H1 (cell line): ENCODE data around the gene SENP1. TPM values are rescaled to one million over a fixed set of nuclear protein-coding genes. Genes with fewer than 3 reads are reported as not detected.

Experiments used
- CTCF ChIA-PET: fragments of 300-600 bp; sonication (Branson Sonifier 250); formaldehyde crosslinking; loops from one replicate; lab custom pipeline; 2021; ENCODE audit not compliant: partially characterized antibody; lab: Charles Lee
- POLR2A ChIA-PET: fragments of 300-600 bp; sonication (Branson Sonifier 250); formaldehyde crosslinking; loops from one replicate; lab custom pipeline; 2021; ENCODE audit warnings: inconsistent platforms; ENCODE audit not compliant: partially characterized antibody; lab: Charles Lee
- DNase-seq, 2 experiments: peaks; one replicate each; pipeline versions ENCODE4 v3.0.0 to v3.0.0-alpha.2; 2010 to 2022; ENCODE audit warnings: low spot score in 2 of 2, low read depth in 1 of 2, mixed read lengths in 1 of 2
- FAIRE-seq: peaks from 2 replicates; lab custom pipeline; 2011; peaks lifted over from hg19 to GRCh38; lab: Jason Lieb, UNC
- H2AFZ ChIP-seq: 2 replicates; pipeline ENCODE4 v1.8.1; 2012; ENCODE audit warnings: low read length, inconsistent platforms
- H2AK5ac ChIP-seq: 2 replicates; pipeline ENCODE4 v1.6.1; 2013; ENCODE audit warnings: low read depth, low read length
- H2BK120ac ChIP-seq: replicated peaks from 2 replicates; pipeline ENCODE3; 2013; ENCODE audit warnings: low read depth, low read length, inconsistent platforms
- H2BK12ac ChIP-seq: 2 replicates; pipeline ENCODE4 v1.6.1; 2013; ENCODE audit warnings: low read depth, low read length
- H2BK15ac ChIP-seq: 2 replicates; pipeline ENCODE4 v1.6.1; 2013; ENCODE audit warnings: low read length
- H2BK20ac ChIP-seq: 2 replicates; pipeline ENCODE4 v1.6.1; 2013; ENCODE audit warnings: low read length
- H2BK5ac ChIP-seq: 2 replicates; pipeline ENCODE4 v1.6.1; 2013; ENCODE audit warnings: low read depth, low read length
- H3K14ac ChIP-seq: 2 replicates; pipeline ENCODE4 v1.6.1; 2013; ENCODE audit warnings: inconsistent platforms; ENCODE audit not compliant: insufficient read length
- H3K18ac ChIP-seq: 2 replicates; pipeline ENCODE4 v1.6.1; 2013; ENCODE audit warnings: low read length; ENCODE audit errors: extremely low read depth
- H3K23ac ChIP-seq: 2 replicates; pipeline ENCODE4 v1.6.1; 2013; ENCODE audit warnings: inconsistent platforms; ENCODE audit not compliant: insufficient read length
- H3K23me2 ChIP-seq: 2 replicates; pipeline ENCODE4 v1.6.1; 2013; ENCODE audit warnings: low read depth, low read length
- H3K27ac ChIP-seq: 2 replicates; pipeline ENCODE4 v1.6.1; 2011; ENCODE audit warnings: low read depth, low read length, inconsistent platforms
- H3K27me3 ChIP-seq, 4 experiments: replicated peaks in 1 of 4; 1 replicate in 1 of 4; 2 replicates in 3 of 4; pipeline versions ENCODE4 v1.6.1 to v1.8.1; 2011 to 2013; ENCODE audit warnings: low read length in 3 of 4, mild to moderate bottlenecking in 3 of 4, inconsistent platforms in 2 of 4, mixed read lengths in 2 of 4, moderate library complexity in 1 of 4; ENCODE audit not compliant: control insufficient read depth in 3 of 4, insufficient read depth in 3 of 4; ENCODE audit errors: extremely low read depth in 1 of 4
- H3K36me3 ChIP-seq, 4 experiments: 2 replicates each; pipeline versions ENCODE4 v1.6.1 to v1.8.1; 2011 to 2013; ENCODE audit warnings: mild to moderate bottlenecking in 4 of 4, low read length in 3 of 4, moderate library complexity in 2 of 4, control low read depth in 1 of 4, inconsistent platforms in 1 of 4; ENCODE audit not compliant: insufficient read depth in 4 of 4, control insufficient read depth in 2 of 4
- H3K4ac ChIP-seq: replicated peaks from 2 replicates; pipeline ENCODE3; 2013; ENCODE audit warnings: low read length, low read depth, mixed read lengths, inconsistent platforms; ENCODE audit not compliant: insufficient read length
- H3K4me1 ChIP-seq, 4 experiments: replicated peaks in 1 of 4; 1 replicate in 1 of 4; 2 replicates in 3 of 4; pipeline versions ENCODE4 v1.6.1 to v1.8.1; 2011 to 2013; ENCODE audit warnings: low read length in 3 of 4, inconsistent platforms in 2 of 4, mixed read lengths in 1 of 4; ENCODE audit not compliant: insufficient read depth in 4 of 4, control insufficient read depth in 3 of 4
- H3K4me2 ChIP-seq, 2 experiments: 2 replicates each; pipeline versions ENCODE4 v1.6.1 to v1.8.1; 2011 to 2013; ENCODE audit warnings: low read depth in 2 of 2, low read length in 2 of 2, control low read depth in 1 of 2, inconsistent platforms in 1 of 2, mild to moderate bottlenecking in 1 of 2; ENCODE audit not compliant: insufficient read depth in 1 of 2
- H3K4me3 ChIP-seq, 4 experiments: fragments of 200-600, 300-600 bp in 1 of 4; sonication (generic), shearing (Covaris generic), sonication (Bioruptor Twin) in 1 of 4; 2 replicates each; pipeline versions ENCODE4 v1.5.1 to v1.8.1; 2011 to 2016; ENCODE audit warnings: low read length in 4 of 4, low read depth in 3 of 4, control low read depth in 2 of 4, inconsistent platforms in 2 of 4, mild to moderate bottlenecking in 2 of 4, mixed read lengths in 1 of 4, moderate library complexity in 1 of 4; ENCODE audit not compliant: insufficient read depth in 2 of 4; ENCODE audit errors: extremely low read depth in 1 of 4
- H3K56ac ChIP-seq: replicated peaks from 2 replicates; pipeline ENCODE3; 2013; ENCODE audit warnings: low read depth, mild to moderate bottlenecking, mixed read lengths, low read length, inconsistent platforms; ENCODE audit not compliant: insufficient read length
- H3K79me1 ChIP-seq: 2 replicates; pipeline ENCODE4 v1.6.1; 2013; ENCODE audit warnings: low read depth, low read length, control low read depth
- H3K79me2 ChIP-seq, 2 experiments: 2 replicates each; pipeline versions ENCODE4 v1.6.1 to v1.8.1; 2012 to 2013; ENCODE audit warnings: low read length in 2 of 2, mild to moderate bottlenecking in 2 of 2, inconsistent platforms in 1 of 2; ENCODE audit not compliant: insufficient read depth in 2 of 2, control insufficient read depth in 1 of 2
- H3K9ac ChIP-seq, 4 experiments: replicated peaks in 1 of 4; 1 replicate in 1 of 4; 2 replicates in 3 of 4; pipeline versions ENCODE4 v1.6.1 to v1.8.1; 2011 to 2013; ENCODE audit warnings: low read depth in 3 of 4, low read length in 3 of 4, control low read depth in 2 of 4, mild to moderate bottlenecking in 2 of 4, moderate library complexity in 2 of 4, inconsistent platforms in 1 of 4; ENCODE audit errors: extremely low read depth in 1 of 4
- H3K9me3 ChIP-seq, 2 experiments: 2 replicates each; pipeline versions ENCODE4 v1.6.1 to v1.8.1; 2012 to 2013; ENCODE audit warnings: mild to moderate bottlenecking in 2 of 2, moderate library complexity in 2 of 2, control low read depth in 1 of 2, inconsistent platforms in 1 of 2, low read depth in 1 of 2, low read length in 1 of 2, mixed read lengths in 1 of 2; ENCODE audit not compliant: insufficient read depth in 2 of 2
- H4K20me1 ChIP-seq, 2 experiments: replicated peaks in 1 of 2; 2 replicates each; pipeline versions ENCODE3 to v1.8.1; 2011 to 2013; ENCODE audit warnings: inconsistent platforms in 2 of 2, low read length in 2 of 2, mild to moderate bottlenecking in 1 of 2; ENCODE audit not compliant: insufficient read depth in 2 of 2, control insufficient read depth in 1 of 2
- H4K5ac ChIP-seq: 2 replicates; pipeline ENCODE4 v1.6.1; 2013; ENCODE audit warnings: low read length, low read depth, mixed read lengths, inconsistent platforms; ENCODE audit not compliant: insufficient read length
- H4K8ac ChIP-seq: 2 replicates; pipeline ENCODE4 v1.8.0; 2013; ENCODE audit warnings: mild to moderate bottlenecking, moderate library complexity, low read length, inconsistent platforms; ENCODE audit not compliant: insufficient read depth; ENCODE audit errors: extremely low read depth
- H4K91ac ChIP-seq: replicated peaks from 2 replicates; pipeline ENCODE3; 2013; ENCODE audit warnings: low read length, mixed read lengths, inconsistent platforms; ENCODE audit not compliant: insufficient read length
- WGBS, 2 experiments: shearing (Covaris generic) in 1 of 2; methylation state at CpG; one replicate each; pipeline versions ENCODE4 v1.1.6 to v1.1.7; 2013 to 2015; ENCODE audit warnings: low lambda C conversion rate in 2 of 2, mixed read lengths in 2 of 2, inconsistent platforms in 1 of 2, low coverage in 1 of 2, missing lambda C conversion rate in 1 of 2; ENCODE audit not compliant: insufficient replicate concordance in 2 of 2, insufficient coverage in 1 of 2, insufficient read length in 1 of 2; ENCODE audit errors: extremely low coverage in 1 of 2, missing lambda C conversion rate in 1 of 2; 5-methylcytosine and 5-hydroxymethylcytosine counted together
- polyA plus RNA-seq, 7 experiments: library from polyadenylated mRNA; depleted of rRNA in 3 of 7; stranded (reverse) in 5 of 7; unstranded in 2 of 7; fragments of >200 nt in 5 of 7; fragments of 200-250 nt in 2 of 7; gene quantifications; 1 replicate in 5 of 7; 2 replicates in 1 of 7; 4 replicates in 1 of 7; pipeline versions ENCODE4 v1.2.1 to v1.2.3, GENCODE V29; 2011 to 2013; ENCODE audit warnings: missing spikeins in 2 of 7, mixed read lengths in 2 of 7
- total RNA-seq: library from RNA; stranded (reverse); fragmentation: NEBNext Ultra II Directional; extraction: Animal tissue kit (Norgen Biotek cat#: 25700); gene quantifications from 2 replicates; pipeline ENCODE4 v1.2.1, GENCODE V29; 2021

SENP1 gene
- total and polyA plus RNA-seq, 2 of the 8 experiments (the other 6 are each of a cell fraction or from before 2014, with no cell fraction given) = 14.2 to 31.5 TPM

- POLR2A ChIA-PET = interaction anchor here (1.5 kb wide), 1 partner anchor 11 kb away, joined by 3 read pairs; the partner anchor contains the start of gene COL2A1
These were observed 112.4 kb downstream of the SENP1 start for GRCh38 chr12:47993491-47993890.

More at GRCh38 chr12:47993491-47993890, 112.4 kb downstream of the SENP1 start:
- peaks cover 0 to 7% (median under 1%) of the 10 kb centered on the region in 4 experiments; a peak in 3 of 7 replicates for H3K4me1 ChIP-seq
- no peak overlapping the region for H3K27ac ChIP-seq
- no peak overlapping the region for H2BK120ac ChIP-seq
- H3K14ac ChIP-seq = no peak overlapping the region
- H3K4me2 ChIP-seq = no peak overlapping the region
- no peak for DNase-seq
- no peak for FAIRE-seq
- H3K4me3 ChIP-seq = no peak overlapping the region
- H3K18ac ChIP-seq = no peak overlapping the region
- H4K8ac ChIP-seq = 0 out of 2 replicates have a peak overlapping the region, but pooled peaks have one; percentile 28
- peaks cover 0 to 46% (median 24%) of the 10 kb centered on the region in 4 experiments; a peak in 6 of 7 replicates for H3K27me3 ChIP-seq
- H3K23ac ChIP-seq = no peak overlapping the region
- no peak overlapping the region for H2AFZ ChIP-seq
- H2BK12ac ChIP-seq = no peak overlapping the region
- no peaks in the 10 kb centered on the region for H3K9me3 ChIP-seq
- H2AK5ac ChIP-seq = no peak overlapping the region
- H4K91ac ChIP-seq = no peak overlapping the region
- H4K20me1 ChIP-seq = peaks cover 0 to 2% of the 10 kb centered on the region in 2 experiments
- H3K56ac ChIP-seq = no peak overlapping the region
- H3K79me1 ChIP-seq = no peaks in the 10 kb centered on the region
- H3K79me2 ChIP-seq = no peaks in the 10 kb centered on the region
- H3K4ac ChIP-seq = no peak overlapping the region
- CTCF ChIA-PET = interaction anchor here (0.8 to 1.5 kb wide), 5 partner anchors 15 to 123 kb away, joined by 3 to 5 read pairs (median 3); no protein-coding TSS in a partner anchor
- 88% methylated on average over 5 of the region's 5 CpGs; no CpG with 5 or more reads in 1 of the 2 experiments for WGBS, 2 experiments
- no peak overlapping the region for H2BK15ac ChIP-seq
- H3K23me2 ChIP-seq = no peaks in the 10 kb centered on the region; the same call in 1 of the 2 replicates
- H2BK20ac ChIP-seq = no peak overlapping the region
- H3K9ac ChIP-seq = no peak overlapping the region
- H3K36me3 ChIP-seq = no peaks in the 10 kb centered on the region
- no peak overlapping the region for H4K5ac ChIP-seq
- no peak overlapping the region for H2BK5ac ChIP-seq
